NCI-H146 (cell line): Measurements from ENCODE around the gene FIGLA.
"Not testable (repeated sequence)": the region's sequence is repeated elsewhere in the genome, so short reads cannot be mapped to it uniquely, and the experiment has no call there.

Source experiments
- DNase-seq: peaks from one replicate; lab custom pipeline; 2025; lab: John Stamatoyannopoulos, UW

Gene FIGLA

GRCh38 chr2:70808983-70809958, 18.8 kb upstream of the FIGLA start:
- no peak for DNase-seq

DNA sequence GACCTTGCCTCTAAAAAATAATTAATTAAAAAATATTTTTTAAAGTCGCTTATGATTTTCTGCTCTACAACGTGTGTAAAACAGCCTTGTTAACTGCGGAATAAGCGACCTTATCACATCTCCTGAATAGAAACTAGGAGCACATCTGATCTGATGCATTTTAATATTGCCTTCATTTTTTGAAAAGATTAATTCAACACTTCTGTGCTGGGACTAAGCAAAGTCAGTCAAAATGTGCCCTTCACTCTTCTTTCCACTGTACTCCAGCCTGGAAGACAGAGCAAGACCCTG, 17.3 kb upstream of the FIGLA start:
- DNase-seq, result no peak

DNA sequence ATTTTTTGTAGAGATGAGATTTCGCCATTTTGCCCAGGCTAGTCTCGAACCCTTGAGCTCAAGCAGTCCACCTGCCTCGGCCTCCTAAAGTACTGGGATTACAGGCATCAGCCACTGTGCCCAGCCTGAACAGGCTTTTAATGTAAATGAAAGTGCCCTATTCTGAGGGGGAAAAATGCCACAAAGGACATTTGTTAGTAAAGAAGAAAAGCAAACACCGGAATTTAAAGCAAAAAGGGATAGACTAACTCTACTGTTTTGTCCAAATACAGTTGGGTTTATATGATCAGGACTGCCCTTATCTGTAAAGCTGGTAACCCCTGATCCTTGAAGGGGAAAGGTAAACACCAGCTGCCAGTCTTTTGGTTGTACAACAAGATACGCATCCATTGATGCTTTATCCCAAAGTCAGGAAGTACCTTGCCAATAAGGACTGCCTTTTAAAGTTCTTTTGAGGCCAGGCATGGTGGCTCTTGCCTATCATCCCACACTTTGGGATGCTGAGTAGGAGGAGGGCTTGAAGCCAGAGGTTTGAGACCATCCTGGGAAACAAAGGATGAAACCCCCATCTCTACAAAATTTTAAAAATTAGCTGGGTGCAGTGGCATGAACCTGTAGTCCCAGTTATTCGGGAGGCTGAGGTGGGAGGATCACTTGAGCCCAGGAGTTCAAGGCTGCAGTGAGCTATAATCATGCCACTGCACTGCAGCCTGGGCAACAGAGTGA, 16.8 kb upstream of the FIGLA start:
- DNase-seq, result peak; percentile 86

GRCh38 chr2:70806620-70807019, 16.2 kb upstream of the FIGLA start:
- no peak for DNase-seq

GRCh38 chr2:70806013-70806412, 15.6 kb upstream of the FIGLA start:
- peak; percentile 55 for DNase-seq

- no peak for DNase-seq
Observed at GRCh38 chr2:70801607-70802263, 11.3 kb upstream of the FIGLA start.

DNA sequence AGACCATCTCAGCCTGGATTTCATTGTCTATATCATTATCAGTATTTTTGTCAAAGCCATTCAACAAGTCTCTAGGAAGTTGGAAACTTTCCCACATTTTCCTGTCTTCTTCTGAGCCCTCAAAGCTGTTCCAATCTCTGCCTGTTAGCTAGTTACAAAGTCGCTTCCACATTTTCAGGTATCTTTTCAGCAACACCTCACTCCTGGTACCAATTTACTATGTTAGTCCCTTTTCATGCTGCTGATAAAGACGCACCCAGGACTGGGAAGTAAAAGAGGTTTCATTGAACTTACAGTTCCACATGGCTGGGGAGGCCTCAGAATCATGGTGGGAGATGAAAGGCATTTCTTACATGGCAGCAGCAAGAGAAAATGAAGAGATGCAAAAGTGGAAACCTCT, 9.3 kb upstream of the FIGLA start:
- no peak for DNase-seq

GRCh38 chr2:70797996-70798395, 7.6 kb upstream of the FIGLA start:
- not testable (repeated sequence) for DNase-seq

- DNase-seq, result no peak
Observed at GRCh38 chr2:70797506-70797905, 7.1 kb upstream of the FIGLA start.

- no peak for DNase-seq
Observed at GRCh38 chr2:70796262-70796661, 5.8 kb upstream of the FIGLA start.

DNA sequence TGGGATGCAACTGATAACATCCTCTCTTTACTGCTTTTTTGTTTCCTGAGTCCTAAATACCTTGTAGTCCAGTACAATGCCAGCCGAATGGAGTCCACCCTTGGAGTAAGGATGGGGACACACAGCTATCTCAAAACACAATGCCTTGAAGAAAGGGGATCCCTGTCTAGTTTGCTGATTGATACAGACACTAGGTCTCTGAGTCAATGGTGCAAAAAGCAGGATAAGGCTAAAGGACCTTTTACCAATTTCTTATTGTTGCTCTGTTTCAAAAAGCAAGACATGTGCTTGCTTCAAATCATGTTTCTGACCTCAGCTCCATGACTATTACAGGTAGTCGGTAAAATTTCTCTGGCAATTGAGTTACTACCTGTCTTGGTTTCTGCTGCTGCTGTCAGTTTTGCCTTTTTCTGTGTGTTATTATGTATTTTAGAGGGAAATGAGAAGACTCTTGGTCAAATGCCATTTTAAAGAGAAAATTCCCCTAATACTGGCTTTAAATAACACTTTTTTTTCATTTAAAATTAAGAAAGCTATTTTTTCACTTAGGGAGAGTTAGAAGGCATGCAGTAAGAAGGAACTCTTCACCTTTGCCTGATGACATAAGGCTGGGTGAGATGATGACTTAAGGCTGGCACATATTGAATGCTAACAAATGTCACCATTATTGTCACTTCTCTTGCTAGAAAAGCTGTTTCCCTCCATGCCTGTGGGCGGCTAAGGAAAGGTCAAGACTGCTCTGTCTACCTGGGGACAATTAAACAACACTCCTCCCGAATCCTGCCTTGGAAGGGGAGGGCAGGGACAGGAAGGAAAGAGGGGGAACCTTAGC, 4.9 kb upstream of the FIGLA start:
- no peak for DNase-seq

- peak; percentile 49 for DNase-seq
Observed at GRCh38 chr2:70793450-70793849, 3.0 kb upstream of the FIGLA start.

- DNase-seq, result peak; percentile 75
Observed at GRCh38 chr2:70789304-70790135, 923 bp downstream of the FIGLA start.

GRCh38 chr2:70785137-70785911, 5.1 kb downstream of the FIGLA start:
- DNase-seq, result peak; percentile 23

- no peak for DNase-seq
Observed at GRCh38 chr2:70784320-70784719, 6.1 kb downstream of the FIGLA start.

GRCh38 chr2:70779911-70780545, 10.4 kb downstream of the FIGLA start:
- no peak for DNase-seq

DNA sequence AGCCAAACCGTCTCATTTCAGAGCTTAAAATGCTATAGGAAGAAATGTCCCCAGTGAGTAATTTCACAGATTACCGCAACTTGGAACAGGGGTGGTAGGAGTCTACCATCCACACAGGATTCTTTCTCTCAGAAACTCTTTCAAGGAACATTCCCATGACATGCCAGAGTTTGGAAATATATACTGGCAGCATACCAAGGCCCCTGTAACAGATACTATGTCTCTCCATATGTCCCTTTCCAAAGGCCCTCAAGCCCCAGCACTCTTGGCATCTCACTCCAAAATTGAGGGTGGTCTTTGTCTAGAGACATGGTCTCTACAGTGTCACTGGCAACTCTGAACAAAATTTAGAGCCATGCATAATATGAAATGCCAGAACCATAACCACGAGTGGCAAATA, 11.0 kb downstream of the FIGLA start:
- DNase-seq, result no peak

GRCh38 chr2:70778676-70779075, 11.8 kb downstream of the FIGLA start:
- no peak for DNase-seq

DNA sequence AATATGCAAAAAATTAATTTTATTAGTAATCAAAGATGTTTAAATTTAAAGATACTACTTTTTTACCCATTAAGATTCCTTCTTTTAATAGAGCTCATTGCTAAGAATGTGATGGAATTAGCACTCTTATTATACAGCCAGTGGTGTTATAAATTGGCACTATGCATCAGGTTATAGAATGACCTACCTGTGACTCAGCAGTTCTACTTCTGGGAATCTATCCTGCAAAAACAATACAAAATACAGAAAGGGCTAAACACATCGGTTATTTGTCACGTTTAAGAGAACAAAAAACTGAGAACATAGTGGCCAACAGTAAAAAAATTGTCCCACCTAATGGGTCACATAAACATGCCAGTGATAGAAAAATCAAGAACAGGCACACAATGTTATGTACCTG, 13.0 kb downstream of the FIGLA start:
- no peak for DNase-seq

DNA sequence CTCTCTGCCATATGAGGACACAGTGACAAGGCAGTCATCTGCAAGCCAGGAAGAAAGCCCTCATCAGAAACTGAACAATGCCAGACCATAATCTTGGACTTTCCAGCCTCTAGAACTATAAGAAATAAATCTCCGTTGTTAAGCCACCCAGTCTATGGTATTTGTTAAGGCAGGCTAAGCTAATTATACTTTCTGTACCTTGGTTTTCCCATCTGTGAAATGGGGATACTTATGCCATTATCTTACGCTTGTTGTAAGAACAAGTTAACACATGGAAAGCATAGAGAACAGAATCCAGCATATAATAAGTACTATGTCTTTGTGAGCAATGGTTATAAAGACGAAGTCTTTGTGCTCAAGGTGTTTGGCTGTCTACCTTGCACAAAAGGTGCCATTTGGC, 14.2 kb downstream of the FIGLA start:
- no peak for DNase-seq
